Adrenal gland (tissue), 5 donors: ENCODE measurements around the gene CELA1.

Experiments
- CTCF ChIP-seq, 6 experiments: fragments of 450-650 bp in 4 of 6; fragments of 200-600 bp in 2 of 6; sonication (generic) in 1 of 6; IDR thresholded peaks; 1 replicate in 5 of 6; 2 replicates in 1 of 6; pipeline versions ENCODE4 v1.5.1 to v1.8.0; 2016 to 2021; ENCODE audit warnings: antibody characterized with exemption in 6 of 6, mild to moderate bottlenecking in 2 of 6, moderate library complexity in 1 of 6
- POLR2A ChIP-seq, 2 donors: fragments of 450-650 bp; IDR thresholded peaks; one replicate each; pipeline ENCODE4 v1.6.1; 2017; ENCODE audit warnings: antibody characterized with exemption in 2 of 2, mild to moderate bottlenecking in 2 of 2, moderate library complexity in 1 of 2
- donor health status: DM: no; HTN: no; CAD: no.

GRCh38 chr12:51362307-51362706, 15.8 kb upstream of the CELA1 start:
- TF ChIP-seq CTCF (IDR thresholded peaks at IDR 0.05): no peak
- TF ChIP-seq POLR2A (IDR thresholded peaks at IDR 0.05): no peak
